SK-N-SH treated with all-trans-retinoic acid at 6 μM for 48 hours (cell line): Measurements from ENCODE around the gene MAP1B.

Experiments used
- ATAC-seq: fragments of 200-7000 bp; cut with Tn5 transposase; 3 replicates; pipeline ENCODE4 v1.9.1; 2020; ENCODE audit warnings: mild to moderate bottlenecking, moderate library complexity
- ARNTL ChIP-seq: fragments of 450-650 bp; formaldehyde crosslinking; IDR thresholded peaks from 2 replicates; pipeline ENCODE4 v1.5.0; 2020; ENCODE audit warnings: low read depth, mild to moderate bottlenecking, moderate library complexity, borderline replicate concordance
- BACH2 ChIP-seq: fragments of 250-450 bp; sonication (Bioruptor Pico); IDR thresholded peaks from 2 replicates; pipeline ENCODE4 v1.9.0; 2021; ENCODE audit warnings: mild to moderate bottlenecking, borderline replicate concordance
- CSDC2 ChIP-seq: fragments of 250-450 bp; sonication (Bioruptor Pico); IDR thresholded peaks from 2 replicates; pipeline ENCODE4 v1.5.0; 2020; ENCODE audit warnings: mild to moderate bottlenecking, moderate library complexity
- ESRRG ChIP-seq: fragments of 250-450 bp; sonication (Bioruptor Pico); IDR thresholded peaks from 2 replicates; pipeline ENCODE4 v1.6.1; 2021; ENCODE audit warnings: mild to moderate bottlenecking
- ISL1 ChIP-seq: fragments of 250-450 bp; sonication (Bioruptor Pico); IDR thresholded peaks from 2 replicates; pipeline ENCODE4 v2.1.2; 2022; ENCODE audit warnings: mild to moderate bottlenecking, moderate library complexity
- OSR1 ChIP-seq: fragments of 250-450 bp; sonication (Bioruptor Pico); IDR thresholded peaks from 2 replicates; pipeline ENCODE4 v1.8.0; 2022; ENCODE audit warnings: moderate library complexity, mild to moderate bottlenecking, inconsistent platforms
- RARB ChIP-seq: fragments of 250-450 bp; sonication (Bioruptor Pico); IDR thresholded peaks from 2 replicates; pipeline ENCODE4 v1.8.0; 2021; ENCODE audit warnings: mild to moderate bottlenecking, moderate library complexity
- TCF4 ChIP-seq: fragments of 250-450 bp; sonication (Bioruptor Pico); IDR thresholded peaks from 2 replicates; pipeline ENCODE4 v1.8.0; 2021; ENCODE audit warnings: mild to moderate bottlenecking, moderate library complexity, borderline replicate concordance
- TOX ChIP-seq: fragments of 250-450 bp; sonication (Bioruptor Pico); IDR thresholded peaks from 2 replicates; pipeline ENCODE4 v1.8.0; 2021; ENCODE audit warnings: mild to moderate bottlenecking, moderate library complexity, borderline replicate concordance
- ZC3H10 ChIP-seq: fragments of 250-450 bp; sonication (Bioruptor Pico); IDR thresholded peaks from 2 replicates; pipeline ENCODE4 v1.5.1; 2021; ENCODE audit warnings: mild to moderate bottlenecking, moderate library complexity
- ZFP3 ChIP-seq: fragments of 250-450 bp; sonication (Bioruptor Pico); IDR thresholded peaks from 2 replicates; pipeline ENCODE4 v1.5.0; 2020; ENCODE audit warnings: mild to moderate bottlenecking, moderate library complexity
- ZFP30 ChIP-seq: fragments of 450-650 bp; formaldehyde crosslinking; IDR thresholded peaks from 2 replicates; pipeline ENCODE4 v1.5.0; 2022; ENCODE audit warnings: mild to moderate bottlenecking, moderate library complexity
- ZNF565 ChIP-seq: fragments of 450-650 bp; formaldehyde crosslinking; conservative IDR thresholded peaks from 2 replicates; pipeline ENCODE4 v1.5.0; 2020; ENCODE audit warnings: low read depth, mild to moderate bottlenecking, moderate library complexity
- ZNF70 ChIP-seq: fragments of 450-650 bp; formaldehyde crosslinking; IDR thresholded peaks from 2 replicates; pipeline ENCODE4 v1.5.0; 2020; ENCODE audit warnings: mild to moderate bottlenecking, moderate library complexity
- ZNF8 ChIP-seq: fragments of 450-650 bp; formaldehyde crosslinking; IDR thresholded peaks from 2 replicates; pipeline ENCODE4 v1.5.0; 2020; ENCODE audit warnings: mild to moderate bottlenecking, moderate library complexity
- TF ChIP-seq, protein P1 (sequence below): fragments of 250-450 bp; sonication (Bioruptor Pico); IDR thresholded peaks from 2 replicates; pipeline ENCODE4 v1.5.1; 2021; ENCODE audit warnings: mild to moderate bottlenecking, moderate library complexity
- TF ChIP-seq, protein P2 (sequence below): fragments of 250-450 bp; sonication (Bioruptor Pico); IDR thresholded peaks from 2 replicates; pipeline ENCODE4 v1.5.0; 2020; ENCODE audit warnings: mild to moderate bottlenecking, moderate library complexity
- TF ChIP-seq, protein P3 (sequence below): fragments of 250-450 bp; sonication (Bioruptor Pico); IDR thresholded peaks from 2 replicates; pipeline ENCODE4 v1.5.1; 2020; ENCODE audit warnings: low read depth, mild to moderate bottlenecking, moderate library complexity
- TF ChIP-seq, protein P4 (sequence below): fragments of 250-450 bp; sonication (Bioruptor Pico); IDR thresholded peaks from 2 replicates; pipeline ENCODE4 v1.8.0; 2021; ENCODE audit warnings: low read depth, mild to moderate bottlenecking, moderate library complexity, borderline replicate concordance
- TF ChIP-seq, protein P5 (sequence below): fragments of 250-450 bp; sonication (Bioruptor Pico); IDR thresholded peaks from 2 replicates; pipeline ENCODE4 v1.8.0; 2020; ENCODE audit warnings: mild to moderate bottlenecking, moderate library complexity, borderline replicate concordance

Gene MAP1B

DNA sequence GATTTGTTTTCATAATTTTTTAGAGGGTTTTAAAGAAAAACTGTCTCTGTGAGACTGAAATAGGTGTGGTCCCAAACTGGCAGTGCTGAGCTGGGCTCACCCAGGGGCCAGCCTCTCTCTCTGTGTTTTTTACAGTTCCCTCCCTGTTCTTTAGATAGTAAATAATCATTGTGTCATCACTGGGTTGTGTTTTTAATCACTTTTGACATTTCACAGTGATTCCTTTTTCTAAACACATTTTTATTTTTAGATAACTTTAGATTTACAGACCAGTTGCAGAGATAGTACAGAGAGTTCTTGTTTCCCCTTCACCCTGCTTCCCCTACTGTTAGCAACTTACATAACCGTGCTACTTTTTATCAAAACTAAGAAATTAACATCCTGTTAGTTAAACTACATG, 44.4 kb downstream of the MAP1B start:
- TF ChIP-seq, protein P1, sequence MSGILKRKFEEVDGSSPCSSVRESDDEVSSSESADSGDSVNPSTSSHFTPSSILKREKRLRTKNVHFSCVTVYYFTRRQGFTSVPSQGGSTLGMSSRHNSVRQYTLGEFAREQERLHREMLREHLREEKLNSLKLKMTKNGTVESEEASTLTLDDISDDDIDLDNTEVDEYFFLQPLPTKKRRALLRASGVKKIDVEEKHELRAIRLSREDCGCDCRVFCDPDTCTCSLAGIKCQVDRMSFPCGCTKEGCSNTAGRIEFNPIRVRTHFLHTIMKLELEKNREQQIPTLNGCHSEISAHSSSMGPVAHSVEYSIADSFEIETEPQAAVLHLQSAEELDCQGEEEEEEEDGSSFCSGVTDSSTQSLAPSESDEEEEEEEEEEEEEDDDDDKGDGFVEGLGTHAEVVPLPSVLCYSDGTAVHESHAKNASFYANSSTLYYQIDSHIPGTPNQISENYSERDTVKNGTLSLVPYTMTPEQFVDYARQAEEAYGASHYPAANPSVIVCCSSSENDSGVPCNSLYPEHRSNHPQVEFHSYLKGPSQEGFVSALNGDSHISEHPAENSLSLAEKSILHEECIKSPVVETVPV = no peak
- TF ChIP-seq TCF4 (CRISPR knock-in tag) (no peak), ZFP30 (CRISPR knock-in tag) (no peak), OSR1 (no peak), ZNF70 (no peak), ZNF8 (CRISPR knock-in tag) (no peak), ZC3H10 (CRISPR knock-in tag) (no peak), TOX (CRISPR knock-in tag) (no peak)
- TF ChIP-seq, protein P2, sequence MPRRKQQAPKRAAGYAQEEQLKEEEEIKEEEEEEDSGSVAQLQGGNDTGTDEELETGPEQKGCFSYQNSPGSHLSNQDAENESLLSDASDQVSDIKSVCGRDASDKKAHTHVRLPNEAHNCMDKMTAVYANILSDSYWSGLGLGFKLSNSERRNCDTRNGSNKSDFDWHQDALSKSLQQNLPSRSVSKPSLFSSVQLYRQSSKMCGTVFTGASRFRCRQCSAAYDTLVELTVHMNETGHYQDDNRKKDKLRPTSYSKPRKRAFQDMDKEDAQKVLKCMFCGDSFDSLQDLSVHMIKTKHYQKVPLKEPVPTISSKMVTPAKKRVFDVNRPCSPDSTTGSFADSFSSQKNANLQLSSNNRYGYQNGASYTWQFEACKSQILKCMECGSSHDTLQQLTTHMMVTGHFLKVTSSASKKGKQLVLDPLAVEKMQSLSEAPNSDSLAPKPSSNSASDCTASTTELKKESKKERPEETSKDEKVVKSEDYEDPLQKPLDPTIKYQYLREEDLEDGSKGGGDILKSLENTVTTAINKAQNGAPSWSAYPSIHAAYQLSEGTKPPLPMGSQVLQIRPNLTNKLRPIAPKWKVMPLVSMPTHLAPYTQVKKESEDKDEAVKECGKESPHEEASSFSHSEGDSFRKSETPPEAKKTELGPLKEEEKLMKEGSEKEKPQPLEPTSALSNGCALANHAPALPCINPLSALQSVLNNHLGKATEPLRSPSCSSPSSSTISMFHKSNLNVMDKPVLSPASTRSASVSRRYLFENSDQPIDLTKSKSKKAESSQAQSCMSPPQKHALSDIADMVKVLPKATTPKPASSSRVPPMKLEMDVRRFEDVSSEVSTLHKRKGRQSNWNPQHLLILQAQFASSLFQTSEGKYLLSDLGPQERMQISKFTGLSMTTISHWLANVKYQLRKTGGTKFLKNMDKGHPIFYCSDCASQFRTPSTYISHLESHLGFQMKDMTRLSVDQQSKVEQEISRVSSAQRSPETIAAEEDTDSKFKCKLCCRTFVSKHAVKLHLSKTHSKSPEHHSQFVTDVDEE (CRISPR knock-in tag) = no peak
- TF ChIP-seq, protein P3, sequence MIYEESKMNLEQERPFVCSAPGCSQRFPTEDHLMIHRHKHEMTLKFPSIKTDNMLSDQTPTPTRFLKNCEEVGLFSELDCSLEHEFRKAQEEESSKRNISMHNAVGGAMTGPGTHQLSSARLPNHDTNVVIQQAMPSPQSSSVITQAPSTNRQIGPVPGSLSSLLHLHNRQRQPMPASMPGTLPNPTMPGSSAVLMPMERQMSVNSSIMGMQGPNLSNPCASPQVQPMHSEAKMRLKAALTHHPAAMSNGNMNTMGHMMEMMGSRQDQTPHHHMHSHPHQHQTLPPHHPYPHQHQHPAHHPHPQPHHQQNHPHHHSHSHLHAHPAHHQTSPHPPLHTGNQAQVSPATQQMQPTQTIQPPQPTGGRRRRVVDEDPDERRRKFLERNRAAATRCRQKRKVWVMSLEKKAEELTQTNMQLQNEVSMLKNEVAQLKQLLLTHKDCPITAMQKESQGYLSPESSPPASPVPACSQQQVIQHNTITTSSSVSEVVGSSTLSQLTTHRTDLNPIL (CRISPR knock-in tag) = no peak
- TF ChIP-seq, protein P4, sequence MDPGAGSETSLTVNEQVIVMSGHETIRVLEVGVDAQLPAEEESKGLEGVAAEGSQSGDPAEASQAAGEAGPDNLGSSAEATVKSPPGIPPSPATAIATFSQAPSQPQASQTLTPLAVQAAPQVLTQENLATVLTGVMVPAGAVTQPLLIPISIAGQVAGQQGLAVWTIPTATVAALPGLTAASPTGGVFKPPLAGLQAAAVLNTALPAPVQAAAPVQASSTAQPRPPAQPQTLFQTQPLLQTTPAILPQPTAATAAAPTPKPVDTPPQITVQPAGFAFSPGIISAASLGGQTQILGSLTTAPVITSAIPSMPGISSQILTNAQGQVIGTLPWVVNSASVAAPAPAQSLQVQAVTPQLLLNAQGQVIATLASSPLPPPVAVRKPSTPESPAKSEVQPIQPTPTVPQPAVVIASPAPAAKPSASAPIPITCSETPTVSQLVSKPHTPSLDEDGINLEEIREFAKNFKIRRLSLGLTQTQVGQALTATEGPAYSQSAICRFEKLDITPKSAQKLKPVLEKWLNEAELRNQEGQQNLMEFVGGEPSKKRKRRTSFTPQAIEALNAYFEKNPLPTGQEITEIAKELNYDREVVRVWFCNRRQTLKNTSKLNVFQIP (CRISPR knock-in tag) = no peak
- peak; percentile 12; the same call in 2 of the 3 replicates for ATAC-seq

DNA sequence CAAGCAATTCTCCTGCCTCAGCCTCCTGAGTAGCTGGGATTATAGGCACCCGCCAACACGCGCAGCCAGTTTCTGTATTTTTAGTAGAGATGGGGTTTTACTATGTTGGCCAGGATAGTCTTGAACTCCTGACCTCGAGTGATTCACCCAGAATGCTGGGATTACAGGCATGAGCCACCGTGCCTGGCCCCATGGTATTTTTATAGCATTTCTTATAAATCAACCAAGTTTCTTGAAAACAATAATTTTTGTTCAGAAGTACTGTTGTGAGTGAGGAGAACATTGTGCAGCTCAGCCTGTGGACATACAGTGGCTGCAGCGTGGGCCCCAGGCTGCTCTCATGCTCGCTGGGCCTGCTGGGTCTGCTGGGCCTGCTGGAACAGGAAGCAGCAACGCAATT, 45.3 kb downstream of the MAP1B start:
- no peak for TF ChIP-seq ZNF70
- no peak for TF ChIP-seq TOX (CRISPR knock-in tag)
- TF ChIP-seq ESRRG (CRISPR knock-in tag) = no peak
- ATAC-seq = no peak

DNA sequence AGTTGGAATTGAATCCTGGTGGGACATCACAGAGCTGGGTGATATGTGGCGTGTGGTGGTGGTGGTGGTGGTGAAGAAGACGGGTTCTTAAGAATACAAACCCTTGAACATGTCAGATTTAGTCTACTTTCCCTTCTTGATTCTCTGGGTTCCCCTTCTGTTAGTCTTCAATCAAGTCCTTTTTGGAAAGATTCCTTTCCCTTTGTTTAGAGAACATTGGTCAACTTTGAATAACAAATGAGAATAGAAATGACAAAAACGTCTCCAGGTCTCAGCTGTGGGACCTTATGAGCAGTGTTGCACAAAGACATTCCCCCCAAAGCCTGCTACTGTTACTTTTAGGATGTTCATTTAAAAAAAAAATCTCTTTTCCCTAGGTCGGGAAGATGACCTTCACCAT, 46.3 kb downstream of the MAP1B start:
- no peak for ATAC-seq
- TF ChIP-seq ZNF565 (CRISPR knock-in tag) = no peak
- TF ChIP-seq ESRRG (CRISPR knock-in tag) = no peak
- no peak for TF ChIP-seq OSR1
- TF ChIP-seq ZFP3 (CRISPR knock-in tag) = no peak
- TF ChIP-seq ZFP30 (CRISPR knock-in tag) = no peak
- no peak for TF ChIP-seq RARB (CRISPR knock-in tag)
- no peak for TF ChIP-seq ZNF8 (CRISPR knock-in tag)
- TF ChIP-seq, protein P3 (CRISPR knock-in tag) = no peak
- TF ChIP-seq, protein P2 (CRISPR knock-in tag) = no peak
- no peak for TF ChIP-seq ISL1 (CRISPR knock-in tag)
- TF ChIP-seq, protein P1 = no peak
- TF ChIP-seq, protein P5, sequence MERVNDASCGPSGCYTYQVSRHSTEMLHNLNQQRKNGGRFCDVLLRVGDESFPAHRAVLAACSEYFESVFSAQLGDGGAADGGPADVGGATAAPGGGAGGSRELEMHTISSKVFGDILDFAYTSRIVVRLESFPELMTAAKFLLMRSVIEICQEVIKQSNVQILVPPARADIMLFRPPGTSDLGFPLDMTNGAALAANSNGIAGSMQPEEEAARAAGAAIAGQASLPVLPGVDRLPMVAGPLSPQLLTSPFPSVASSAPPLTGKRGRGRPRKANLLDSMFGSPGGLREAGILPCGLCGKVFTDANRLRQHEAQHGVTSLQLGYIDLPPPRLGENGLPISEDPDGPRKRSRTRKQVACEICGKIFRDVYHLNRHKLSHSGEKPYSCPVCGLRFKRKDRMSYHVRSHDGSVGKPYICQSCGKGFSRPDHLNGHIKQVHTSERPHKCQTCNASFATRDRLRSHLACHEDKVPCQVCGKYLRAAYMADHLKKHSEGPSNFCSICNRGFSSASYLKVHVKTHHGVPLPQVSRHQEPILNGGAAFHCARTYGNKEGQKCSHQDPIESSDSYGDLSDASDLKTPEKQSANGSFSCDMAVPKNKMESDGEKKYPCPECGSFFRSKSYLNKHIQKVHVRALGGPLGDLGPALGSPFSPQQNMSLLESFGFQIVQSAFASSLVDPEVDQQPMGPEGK (CRISPR knock-in tag) = no peak
- TF ChIP-seq, protein P4 (CRISPR knock-in tag) = no peak
- no peak for TF ChIP-seq ARNTL
- no peak for TF ChIP-seq BACH2 (CRISPR knock-in tag)
- TF ChIP-seq TCF4 (CRISPR knock-in tag) = no peak
- no peak for TF ChIP-seq CSDC2
